ENCODE results near the gene MRPL36.

Gene MRPL36

DNA sequence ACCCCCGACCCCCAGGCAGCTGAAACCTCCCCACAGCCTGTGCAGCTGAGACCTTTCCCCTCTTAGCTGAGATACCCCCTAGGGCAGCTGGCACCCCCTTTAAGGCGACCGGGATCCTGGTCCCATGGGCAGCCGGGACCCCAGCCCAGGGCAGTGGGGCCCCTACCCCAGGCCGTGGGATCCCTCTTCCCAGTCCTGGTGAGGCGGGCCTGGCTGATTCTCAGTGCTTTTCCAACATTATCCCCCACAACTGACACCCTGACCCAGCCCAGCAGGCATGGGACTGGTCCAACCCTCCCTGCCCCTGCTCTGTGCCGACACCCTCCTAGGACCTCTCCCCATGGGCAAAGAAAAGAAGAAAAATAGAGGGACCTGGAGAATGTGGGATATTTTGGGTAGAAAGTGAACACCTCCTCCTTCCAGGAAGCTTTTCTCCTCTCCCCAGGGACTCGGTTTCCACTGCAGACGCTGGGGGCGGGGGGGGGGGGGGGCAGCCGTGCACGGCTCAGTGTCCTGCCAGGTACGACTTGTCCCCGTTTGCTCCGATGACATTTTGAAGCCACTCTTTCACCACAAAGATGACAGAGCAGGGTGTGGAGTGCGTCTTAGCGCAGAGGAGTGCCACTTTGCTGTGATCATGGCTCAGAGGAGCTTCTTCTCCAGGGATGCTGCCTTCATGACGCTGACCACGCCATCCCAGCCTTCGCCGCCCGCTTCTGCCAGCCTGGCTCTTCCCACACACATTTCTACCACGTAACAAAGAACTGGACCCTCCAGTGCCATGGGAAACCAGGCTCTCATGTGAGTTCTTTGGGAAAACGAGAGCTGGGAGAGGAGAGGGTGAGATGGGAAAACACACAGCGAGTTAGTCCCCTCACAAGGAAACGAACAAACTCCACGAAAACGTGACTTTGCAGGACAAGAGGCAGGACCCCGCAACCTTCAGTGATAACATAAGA is 47.5 kb downstream of the MRPL36 start:
- TF ChIP-seq, protein P1, sequence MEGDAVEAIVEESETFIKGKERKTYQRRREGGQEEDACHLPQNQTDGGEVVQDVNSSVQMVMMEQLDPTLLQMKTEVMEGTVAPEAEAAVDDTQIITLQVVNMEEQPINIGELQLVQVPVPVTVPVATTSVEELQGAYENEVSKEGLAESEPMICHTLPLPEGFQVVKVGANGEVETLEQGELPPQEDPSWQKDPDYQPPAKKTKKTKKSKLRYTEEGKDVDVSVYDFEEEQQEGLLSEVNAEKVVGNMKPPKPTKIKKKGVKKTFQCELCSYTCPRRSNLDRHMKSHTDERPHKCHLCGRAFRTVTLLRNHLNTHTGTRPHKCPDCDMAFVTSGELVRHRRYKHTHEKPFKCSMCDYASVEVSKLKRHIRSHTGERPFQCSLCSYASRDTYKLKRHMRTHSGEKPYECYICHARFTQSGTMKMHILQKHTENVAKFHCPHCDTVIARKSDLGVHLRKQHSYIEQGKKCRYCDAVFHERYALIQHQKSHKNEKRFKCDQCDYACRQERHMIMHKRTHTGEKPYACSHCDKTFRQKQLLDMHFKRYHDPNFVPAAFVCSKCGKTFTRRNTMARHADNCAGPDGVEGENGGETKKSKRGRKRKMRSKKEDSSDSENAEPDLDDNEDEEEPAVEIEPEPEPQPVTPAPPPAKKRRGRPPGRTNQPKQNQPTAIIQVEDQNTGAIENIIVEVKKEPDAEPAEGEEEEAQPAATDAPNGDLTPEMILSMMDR (IDR thresholded peaks at IDR 0.05), result no peak
- DNase-seq, result no peak
- H3K4me1 Mint-ChIP-seq, result peaks cover 38% of the 10 kb centered on the region
- peaks cover 3% of the 10 kb centered on the region for H3K9me3 Mint-ChIP-seq
- H3K36me3 Mint-ChIP-seq (ENCODE audit: low read depth), result no peaks in the 10 kb centered on the region
- no peak overlapping the region for H3K4me3 Mint-ChIP-seq
- H3K27me3 Mint-ChIP-seq (ENCODE audit: low read depth, poor library complexity), result peaks cover 30% of the 10 kb centered on the region
- no peak overlapping the region for H3K27ac Mint-ChIP-seq

DNA sequence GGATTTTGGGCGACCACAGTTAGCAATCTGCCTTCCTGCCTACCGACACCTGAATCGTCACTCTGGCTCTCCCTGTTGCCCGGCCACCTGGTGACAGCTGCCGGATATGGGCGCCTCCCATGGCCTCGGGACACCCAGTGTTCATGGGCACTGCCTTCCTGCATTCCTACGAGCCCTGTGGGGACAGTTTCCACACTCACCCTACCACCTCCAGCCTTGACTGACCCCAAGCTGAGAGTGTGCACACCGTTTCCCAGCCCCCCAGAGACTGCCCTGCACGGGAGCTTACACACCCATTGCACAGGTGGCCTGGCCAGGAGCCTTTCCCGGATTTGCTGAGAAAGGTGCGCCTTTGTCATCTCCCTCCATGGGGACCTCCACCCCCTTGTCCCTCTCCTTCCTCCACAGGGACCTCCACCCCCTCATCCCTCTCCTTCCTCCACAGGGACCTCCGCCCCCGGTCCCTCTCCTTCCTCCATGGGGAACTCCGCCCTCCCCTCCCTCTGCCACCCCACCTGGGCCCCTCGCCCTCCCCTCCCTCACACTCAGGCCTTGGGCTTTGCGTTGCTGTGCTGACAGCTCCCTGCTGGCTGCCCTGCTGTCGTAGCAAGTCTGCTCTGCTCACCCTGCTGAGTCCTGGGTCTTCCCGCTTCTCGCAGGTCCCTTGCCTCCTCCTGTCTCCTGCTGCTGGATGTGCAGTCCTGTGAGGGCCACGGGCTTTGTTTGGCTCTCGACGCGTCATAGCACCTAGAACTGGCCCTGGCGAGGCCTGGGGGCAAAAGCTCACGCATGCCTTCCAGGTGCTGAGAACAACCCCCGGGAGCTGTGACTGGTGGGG is 48.4 kb downstream of the MRPL36 start:
- H3K4me3 Mint-ChIP-seq, result no peak overlapping the region
- no peak for DNase-seq
- peaks cover 30% of the 10 kb centered on the region for H3K27me3 Mint-ChIP-seq (ENCODE audit: low read depth, poor library complexity)
- TF ChIP-seq, protein P1 (IDR thresholded peaks at IDR 0.05), result no peak
- no peaks in the 10 kb centered on the region for H3K36me3 Mint-ChIP-seq (ENCODE audit: low read depth)
- H3K27ac Mint-ChIP-seq, result no peak overlapping the region
- no peaks in the 10 kb centered on the region for H3K9me3 Mint-ChIP-seq
- H3K4me1 Mint-ChIP-seq, result peaks cover 36% of the 10 kb centered on the region

DNA sequence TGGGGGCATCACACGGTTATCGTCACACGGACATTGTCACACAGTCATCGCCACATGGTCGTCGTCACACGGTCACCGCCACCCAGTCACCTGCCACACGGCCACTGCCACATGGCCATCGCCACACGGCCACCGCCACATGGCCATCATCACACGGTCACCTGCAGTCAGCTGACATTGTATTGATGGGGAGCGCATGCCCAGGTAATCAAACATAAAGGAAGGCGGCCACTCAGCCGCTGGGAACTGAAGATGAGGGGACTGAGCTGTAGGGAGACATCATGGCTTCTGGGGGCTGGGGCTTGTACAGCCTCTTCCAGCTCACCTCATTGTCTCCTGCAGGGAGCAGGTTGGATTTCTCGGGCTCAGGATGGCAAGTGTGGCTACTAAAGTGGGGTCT is 49.2 kb downstream of the MRPL36 start:
- DNase-seq, result no peak
- H3K27ac Mint-ChIP-seq, result no peak overlapping the region

DNA sequence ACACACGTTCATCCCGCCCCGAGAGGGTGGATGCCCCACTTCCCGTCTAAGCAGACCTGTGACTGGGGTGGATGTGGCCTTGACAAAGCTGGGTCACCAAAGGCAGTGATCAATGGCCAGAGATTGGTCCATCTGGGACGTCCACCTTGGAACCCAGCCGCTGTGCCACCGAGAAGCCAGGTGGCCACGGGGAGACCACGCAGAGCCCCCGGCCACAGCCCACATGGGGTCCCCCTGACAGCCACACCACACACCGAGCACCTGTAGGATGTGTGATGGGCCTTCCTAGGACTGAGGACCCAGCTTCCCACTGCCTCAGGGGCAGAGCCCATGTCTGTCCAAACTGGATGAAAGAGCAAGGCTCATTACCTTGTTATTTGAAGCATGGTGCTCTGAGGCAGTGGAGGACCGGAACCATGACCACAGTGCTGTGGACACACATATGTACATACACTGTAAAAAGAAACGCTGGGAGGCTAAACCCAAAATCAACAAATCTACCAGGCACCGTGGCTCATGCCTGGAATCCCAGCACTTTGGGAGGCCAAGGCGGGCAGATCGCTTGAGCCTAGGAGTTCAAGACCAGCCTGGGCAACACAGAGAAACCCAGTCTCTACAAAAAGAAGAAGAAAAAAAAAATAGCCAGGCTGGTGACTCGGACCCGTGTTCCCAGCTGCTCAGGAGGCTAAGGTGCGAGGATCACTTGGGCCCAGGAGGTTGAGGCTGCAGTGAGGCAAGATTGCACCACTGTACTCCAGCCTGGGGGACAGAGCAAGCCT is 50.1 kb downstream of the MRPL36 start:
- no peak overlapping the region for H3K27ac Mint-ChIP-seq
- TF ChIP-seq, protein P1 (IDR thresholded peaks at IDR 0.05), result no peak
- DNase-seq, result no peak
- H3K27me3 Mint-ChIP-seq (ENCODE audit: low read depth, poor library complexity), result peaks cover 35% of the 10 kb centered on the region
- no peaks in the 10 kb centered on the region for H3K9me3 Mint-ChIP-seq
- H3K4me1 Mint-ChIP-seq, result peaks cover 29% of the 10 kb centered on the region
- H3K4me3 Mint-ChIP-seq, result no peak overlapping the region
- no peaks in the 10 kb centered on the region for H3K36me3 Mint-ChIP-seq (ENCODE audit: low read depth)

More for the DNA sequence above, 49.2 kb downstream of the MRPL36 start:
- H3K9me3 Mint-ChIP-seq, result no peaks in the 10 kb centered on the region
- peaks cover 32% of the 10 kb centered on the region for H3K27me3 Mint-ChIP-seq (ENCODE audit: low read depth, poor library complexity)
- TF ChIP-seq, protein P1 (IDR thresholded peaks at IDR 0.05), result no peak
- H3K36me3 Mint-ChIP-seq (ENCODE audit: low read depth), result no peaks in the 10 kb centered on the region
- peaks cover 34% of the 10 kb centered on the region for H3K4me1 Mint-ChIP-seq
- no peak overlapping the region for H3K4me3 Mint-ChIP-seq

DNA sequence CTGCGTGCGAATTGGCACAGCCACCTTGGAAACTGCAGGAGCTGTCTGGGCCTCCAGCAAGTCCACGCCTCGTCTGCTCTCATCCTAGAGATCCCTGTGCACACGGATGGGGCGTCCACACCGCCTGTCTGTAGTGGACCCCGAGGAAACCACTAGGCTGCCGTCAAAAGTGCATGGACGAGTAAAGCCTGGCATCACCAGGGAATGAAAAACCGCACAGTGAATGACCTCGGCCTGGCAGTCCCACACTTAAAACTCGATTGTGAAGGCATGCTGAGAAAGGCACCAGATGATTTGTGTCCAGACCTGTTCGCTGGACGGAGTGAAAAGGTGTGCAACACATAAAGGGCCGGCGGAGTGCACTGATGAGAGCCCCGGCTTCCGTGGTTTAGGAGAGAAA is 50.8 kb downstream of the MRPL36 start:
- peaks cover 29% of the 10 kb centered on the region for H3K27me3 Mint-ChIP-seq (ENCODE audit: low read depth, poor library complexity)
- peaks cover 25% of the 10 kb centered on the region for H3K4me1 Mint-ChIP-seq
- H3K36me3 Mint-ChIP-seq (ENCODE audit: low read depth), result no peaks in the 10 kb centered on the region
- TF ChIP-seq, protein P1 (IDR thresholded peaks at IDR 0.05), result no peak
- H3K4me3 Mint-ChIP-seq, result no peak overlapping the region
- no peaks in the 10 kb centered on the region for H3K9me3 Mint-ChIP-seq
- no peak for DNase-seq
- no peak overlapping the region for H3K27ac Mint-ChIP-seq
